Esophagus squamous epithelium (tissue), 5 donors: ENCODE results near the gene SMYD3. TPM values are rescaled to one million over a fixed set of nuclear protein-coding genes. Genes with fewer than 3 reads are reported as not detected.

Experiments
- DNase-seq: peaks from one replicate; lab custom pipeline; 2025; lab: John Stamatoyannopoulos, UW
- H3K27ac ChIP-seq, 4 donors: fragments of 200-600 bp; sonication (generic); one replicate each; pipeline ENCODE4 v1.5.1; 2016 to 2019; ENCODE audit warnings: mild to moderate bottlenecking in 1 of 4
- H3K27me3 ChIP-seq, 4 donors: fragments of 200-600 bp; sonication (generic); 1 replicate in 3 of 4; 2 replicates in 1 of 4; pipeline versions ENCODE4 v1.5.1 to v1.6.0; 2017 to 2021; ENCODE audit warnings: antibody characterized with exemption in 1 of 4
- H3K36me3 ChIP-seq, 3 donors: fragments of 200-600 bp; sonication (generic); one replicate each; pipeline ENCODE4 v1.5.1; 2016 to 2019
- H3K4me1 ChIP-seq, 3 donors: fragments of 200-600 bp; sonication (generic); one replicate each; pipeline ENCODE4 v1.5.1; 2017 to 2019
- H3K4me3 ChIP-seq, 4 donors: fragments of 200-600 bp; sonication (generic); 1 replicate in 3 of 4; 2 replicates in 1 of 4; pipeline ENCODE4 v1.5.1; 2016 to 2019; ENCODE audit warnings: mild to moderate bottlenecking in 2 of 4, moderate library complexity in 1 of 4
- H3K9me3 ChIP-seq, 3 donors: fragments of 200-600 bp; sonication (generic); one replicate each; pipeline ENCODE4 v1.5.1; 2016 to 2019
- POLR2A ChIP-seq, 4 donors: fragments of 450-650 bp; IDR thresholded peaks; one replicate each; pipeline ENCODE4 v1.6.1; 2017; ENCODE audit warnings: antibody characterized with exemption in 4 of 4, mild to moderate bottlenecking in 4 of 4, moderate library complexity in 3 of 4
- WGBS, 2 donors: methylation state at CpG; one replicate each; pipeline ENCODE4 v1.1.5; 2018; 5-methylcytosine and 5-hydroxymethylcytosine counted together
- intact Hi-C: fragments of 100-400 bp; cut with DNase I; formaldehyde crosslinking; loops from one replicate; pipeline ENCODE4 v1.15.0; 2022
- total RNA-seq, 4 donors: library from RNA; depleted of rRNA; stranded (reverse); fragments of >200 nt; gene quantifications; one replicate each; pipeline ENCODE4 v1.1.0, GENCODE V29; 2016
- TF ChIP-seq, protein P1 (sequence below), 6 experiments: fragments of 450-650 bp in 4 of 6; fragments of 200-600 bp in 2 of 6; sonication (generic) in 2 of 6; IDR thresholded peaks; one replicate each; pipeline ENCODE4 v1.5.1; 2016 to 2019; ENCODE audit warnings: antibody characterized with exemption in 6 of 6, mild to moderate bottlenecking in 4 of 6, moderate library complexity in 4 of 6
- donor health status: DM: yes; HTN: yes; CAD: no.

Gene SMYD3
- total RNA-seq, 4 donors from 2014 or later: 8.4 to 15.8 (median 11.5) TPM

DNA sequence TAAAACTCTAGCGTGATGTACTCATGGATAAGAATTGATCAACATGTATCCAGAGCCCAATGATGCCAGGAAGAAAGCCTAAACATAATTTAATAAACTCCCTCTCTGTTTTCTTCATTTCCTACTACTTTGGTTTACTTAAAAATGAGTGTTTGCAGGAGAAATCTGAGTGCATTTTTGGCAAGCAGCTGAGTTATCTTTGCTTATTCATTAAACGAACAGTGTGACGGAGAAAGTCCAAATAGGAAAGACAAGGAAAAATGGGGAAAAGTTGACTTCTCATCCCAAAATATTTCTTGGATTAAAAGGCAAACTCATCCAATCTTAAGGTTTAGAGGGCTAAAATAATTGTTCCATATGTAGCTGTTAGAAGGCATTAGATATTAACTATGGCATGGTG, 496.7 kb downstream of the SMYD3 start:
- H3K36me3 ChIP-seq: no peaks in the 10 kb centered on the region
- no peaks in the 10 kb centered on the region for H3K9me3 ChIP-seq
- no peak for DNase-seq
- intact Hi-C loops: loop anchor here (10.0 kb wide), 2 partner anchors 444 to 484 kb away; no protein-coding TSS in a partner anchor
- peaks cover 0 to 21% (median 0%) of the 10 kb centered on the region in 3 donors for H3K4me1 ChIP-seq
- H3K4me3 ChIP-seq: no peak overlapping the region
- no peaks in the 10 kb centered on the region for H3K27me3 ChIP-seq
- TF ChIP-seq, protein P1, sequence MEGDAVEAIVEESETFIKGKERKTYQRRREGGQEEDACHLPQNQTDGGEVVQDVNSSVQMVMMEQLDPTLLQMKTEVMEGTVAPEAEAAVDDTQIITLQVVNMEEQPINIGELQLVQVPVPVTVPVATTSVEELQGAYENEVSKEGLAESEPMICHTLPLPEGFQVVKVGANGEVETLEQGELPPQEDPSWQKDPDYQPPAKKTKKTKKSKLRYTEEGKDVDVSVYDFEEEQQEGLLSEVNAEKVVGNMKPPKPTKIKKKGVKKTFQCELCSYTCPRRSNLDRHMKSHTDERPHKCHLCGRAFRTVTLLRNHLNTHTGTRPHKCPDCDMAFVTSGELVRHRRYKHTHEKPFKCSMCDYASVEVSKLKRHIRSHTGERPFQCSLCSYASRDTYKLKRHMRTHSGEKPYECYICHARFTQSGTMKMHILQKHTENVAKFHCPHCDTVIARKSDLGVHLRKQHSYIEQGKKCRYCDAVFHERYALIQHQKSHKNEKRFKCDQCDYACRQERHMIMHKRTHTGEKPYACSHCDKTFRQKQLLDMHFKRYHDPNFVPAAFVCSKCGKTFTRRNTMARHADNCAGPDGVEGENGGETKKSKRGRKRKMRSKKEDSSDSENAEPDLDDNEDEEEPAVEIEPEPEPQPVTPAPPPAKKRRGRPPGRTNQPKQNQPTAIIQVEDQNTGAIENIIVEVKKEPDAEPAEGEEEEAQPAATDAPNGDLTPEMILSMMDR (IDR thresholded peaks at IDR 0.05): no peak
- no peak for TF ChIP-seq POLR2A (IDR thresholded peaks at IDR 0.05)
- H3K27ac ChIP-seq: no peak overlapping the region
- 90 to 94% methylated on average over 3 of the region's 3 CpGs for WGBS, 2 donors

DNA sequence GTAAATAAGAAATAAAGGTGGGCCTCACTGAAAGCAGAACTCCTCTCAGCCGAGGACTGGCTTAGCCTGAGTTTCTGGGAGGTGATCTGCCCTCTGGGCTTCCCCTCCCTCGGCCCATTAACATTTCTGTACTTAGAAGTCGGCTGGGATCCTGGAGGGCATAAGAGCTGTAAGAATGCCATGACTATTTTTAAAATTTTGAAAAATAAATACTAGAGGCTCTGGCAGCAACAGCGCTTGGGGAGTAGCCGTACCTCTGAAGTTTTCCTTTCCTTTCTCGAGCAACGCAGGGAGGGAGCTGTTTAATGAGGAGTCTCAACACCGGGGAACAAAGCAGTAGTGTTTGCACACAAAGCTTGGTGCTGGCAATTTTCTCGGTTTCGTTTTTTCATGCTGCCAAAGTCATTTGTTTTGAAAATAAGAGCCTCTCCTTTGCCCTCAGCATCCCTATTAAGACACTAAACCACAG, 498.7 kb downstream of the SMYD3 start:
- no peaks in the 10 kb centered on the region for H3K9me3 ChIP-seq
- no peaks in the 10 kb centered on the region for H3K36me3 ChIP-seq

DNA sequence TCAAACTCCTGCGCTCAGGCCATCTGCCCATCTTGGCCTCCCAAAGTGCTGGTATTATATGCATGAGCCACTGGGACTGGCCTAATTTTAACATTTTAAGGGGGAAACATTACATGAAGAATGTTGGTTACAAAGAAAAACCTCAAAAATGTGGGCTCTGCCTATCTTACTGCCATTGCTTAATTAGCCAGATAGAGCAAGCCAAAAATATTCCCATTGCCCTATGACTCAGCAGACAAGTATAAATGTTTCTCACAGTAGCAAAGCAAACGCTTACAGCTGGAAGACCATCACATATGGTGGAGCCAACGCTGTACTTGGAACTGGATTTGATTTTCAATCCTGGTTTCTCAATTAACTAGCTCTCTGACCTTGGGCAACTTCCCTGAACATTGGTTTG, 502.0 kb downstream of the SMYD3 start:
- Histone ChIP-seq H3K9me3 (no peaks in the 10 kb centered on the region), H3K4me3 (no peak overlapping the region), H3K36me3 (no peaks in the 10 kb centered on the region), H3K27ac (no peak overlapping the region), H3K4me1 (peaks cover 0 to 40% (median 0%) of the 10 kb centered on the region in 3 donors), H3K27me3 (no peaks in the 10 kb centered on the region)
- TF ChIP-seq POLR2A (IDR thresholded peaks at IDR 0.05): no peak
- TF ChIP-seq, protein P1 (IDR thresholded peaks at IDR 0.05): no peak
- 19 to 39% methylated on average over 3 of the region's 3 CpGs for WGBS, 2 donors
- no peak for DNase-seq
- intact Hi-C loops: no loop called here

More for the DNA sequence above, 498.7 kb downstream of the SMYD3 start:
- Histone ChIP-seq H3K4me3 (peak overlapping the region in 3 of 4 donors; percentile 21 to 33 (median 21)), H3K27ac (peak overlapping the region in 3 of 4 donors; percentile 15 to 64 (median 58)), H3K27me3 (no peaks in the 10 kb centered on the region), H3K4me1 (peaks cover 0 to 30% (median 0%) of the 10 kb centered on the region in 3 donors)
- intact Hi-C loops: no loop called here
- DNase-seq: no peak
- WGBS, 2 donors: 45 to 57% methylated on average over 10 of the region's 10 CpGs
- TF ChIP-seq, protein P1 (IDR thresholded peaks at IDR 0.05): no peak
- TF ChIP-seq POLR2A (IDR thresholded peaks at IDR 0.05): no peak

DNA sequence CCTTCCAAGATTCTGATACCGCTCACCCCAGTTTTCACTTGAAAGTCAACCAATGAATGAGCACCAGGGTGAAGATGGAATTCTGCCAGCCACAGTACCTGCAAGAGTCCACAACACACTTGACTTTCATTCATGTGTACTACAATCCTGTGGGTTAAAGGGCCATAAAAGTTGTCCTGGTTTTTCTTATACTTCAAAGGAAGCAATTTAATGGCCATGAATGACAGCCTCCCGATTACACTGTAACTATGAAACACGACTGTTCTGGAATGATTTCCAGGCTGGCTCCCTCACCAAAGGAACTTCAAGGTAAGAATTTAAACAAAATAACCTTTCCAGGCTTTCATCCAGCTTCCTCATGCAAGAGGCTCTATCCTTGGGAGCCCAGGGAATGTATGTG, 502.8 kb downstream of the SMYD3 start:
- intact Hi-C loops: loop anchor here (5.0 kb wide), 1 partner anchor 847 kb away; no protein-coding TSS in a partner anchor
- no peaks in the 10 kb centered on the region for H3K36me3 ChIP-seq
- no peak for DNase-seq
- H3K27me3 ChIP-seq: no peaks in the 10 kb centered on the region
- no peak overlapping the region for H3K27ac ChIP-seq
- 61 to 62% methylated on average over 2 to 3 of the region's 3 CpGs for WGBS, 2 donors
- H3K4me3 ChIP-seq: no peak overlapping the region
- TF ChIP-seq POLR2A (IDR thresholded peaks at IDR 0.05): no peak
- TF ChIP-seq, protein P1 (IDR thresholded peaks at IDR 0.05): no peak
- no peaks in the 10 kb centered on the region for H3K9me3 ChIP-seq
- H3K4me1 ChIP-seq: peaks cover 0 to 40% (median 0%) of the 10 kb centered on the region in 3 donors

DNA sequence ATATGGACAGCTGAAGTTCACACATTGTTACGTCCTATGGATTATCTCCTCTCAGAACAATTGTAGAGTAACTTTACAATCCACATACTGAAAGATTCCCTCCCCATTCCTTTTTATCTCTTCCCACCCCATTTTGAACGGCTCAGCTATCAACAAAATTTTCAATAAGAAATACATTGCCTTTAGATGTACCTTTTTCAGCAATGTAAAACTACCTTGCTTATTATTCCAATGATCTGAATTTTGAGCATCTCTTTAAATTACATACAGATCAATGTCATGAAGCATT, 503.7 kb downstream of the SMYD3 start:
- 44 to 51% methylated on average over 2 of the region's 2 CpGs for WGBS, 2 donors
- H3K36me3 ChIP-seq: no peaks in the 10 kb centered on the region
- H3K27ac ChIP-seq: no peak overlapping the region
- H3K4me3 ChIP-seq: no peak overlapping the region
- intact Hi-C loops: loop anchor here (5.0 kb wide), 1 partner anchor 846 kb away; no protein-coding TSS in a partner anchor
- peaks cover 0 to 32% (median 0%) of the 10 kb centered on the region in 3 donors for H3K4me1 ChIP-seq
- no peak for TF ChIP-seq POLR2A (IDR thresholded peaks at IDR 0.05)
- TF ChIP-seq, protein P1 (IDR thresholded peaks at IDR 0.05): no peak
- H3K9me3 ChIP-seq: no peaks in the 10 kb centered on the region
- DNase-seq: no peak
- H3K27me3 ChIP-seq: no peaks in the 10 kb centered on the region
